Rectal smooth muscle tissue (tissue), 1 donor: ENCODE results near the gene PCDHGA11.
"Not testable (repeated sequence)": the region's sequence is repeated elsewhere in the genome, so short reads cannot be mapped to it uniquely, and the experiment has no call there.

Experiments used
- H3K27ac ChIP-seq: one replicate; pipeline ENCODE4 v1.7.0; 2013; ENCODE audit warnings: low read depth, low read length, inconsistent platforms
- H3K27me3 ChIP-seq: one replicate; pipeline ENCODE4 v1.7.0; 2013; ENCODE audit warnings: low read length; ENCODE audit not compliant: control insufficient read depth, insufficient read depth
- H3K36me3 ChIP-seq: one replicate; pipeline ENCODE4 v1.7.0; 2013; ENCODE audit warnings: low read length; ENCODE audit not compliant: control insufficient read depth, insufficient read depth
- H3K4me1 ChIP-seq: one replicate; pipeline ENCODE4 v1.7.0; 2013; ENCODE audit warnings: low read length; ENCODE audit not compliant: control insufficient read depth, insufficient read depth
- H3K4me3 ChIP-seq: one replicate; pipeline ENCODE4 v1.7.0; 2013; ENCODE audit warnings: low read length
- H3K9ac ChIP-seq: one replicate; pipeline ENCODE4 v1.7.0; 2013; ENCODE audit warnings: low read length

PCDHGA11 gene

DNA sequence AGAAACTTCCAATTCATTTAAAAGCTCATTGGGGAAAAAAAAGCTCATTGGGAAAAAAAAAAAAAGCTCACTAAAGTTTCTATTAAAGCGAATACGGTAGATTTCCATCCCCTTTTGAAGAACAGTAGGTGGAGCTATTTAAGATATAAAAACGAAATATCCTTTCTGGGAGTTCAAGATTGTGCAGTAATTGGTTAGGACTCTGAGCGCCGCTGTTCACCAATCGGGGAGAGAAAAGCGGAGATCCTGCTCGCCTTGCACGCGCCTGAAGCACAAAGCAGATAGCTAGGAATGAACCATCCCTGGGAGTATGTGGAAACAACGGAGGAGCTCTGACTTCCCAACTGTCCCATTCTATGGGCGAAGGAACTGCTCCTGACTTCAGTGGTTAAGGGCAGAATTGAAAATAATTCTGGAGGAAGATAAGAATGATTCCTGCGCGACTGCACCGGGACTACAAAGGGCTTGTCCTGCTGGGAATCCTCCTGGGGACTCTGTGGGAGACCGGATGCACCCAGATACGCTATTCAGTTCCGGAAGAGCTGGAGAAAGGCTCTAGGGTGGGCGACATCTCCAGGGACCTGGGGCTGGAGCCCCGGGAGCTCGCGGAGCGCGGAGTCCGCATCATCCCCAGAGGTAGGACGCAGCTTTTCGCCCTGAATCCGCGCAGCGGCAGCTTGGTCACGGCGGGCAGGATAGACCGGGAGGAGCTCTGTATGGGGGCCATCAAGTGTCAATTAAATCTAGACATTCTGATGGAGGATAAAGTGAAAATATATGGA, 9.7 kb downstream of the PCDHGA11 start, which contains the start of gene PCDHGA12:
Gene PCDHGA12 (plus strand): TSS at position 176 of the 782 bp plus-strand sequence. CDS start 253 bp downstream, at position 429.
- H3K27me3 ChIP-seq, result no peaks in the 10 kb centered on the region
- H3K27ac ChIP-seq, result no peak within 1 kb of the TSS

GRCh38 chr5:141431286-141431685, 10.4 kb downstream of the PCDHGA11 start:
- Histone ChIP-seq H3K27me3 (no peaks in the 10 kb centered on the region), H3K27ac (no peak overlapping the region), H3K36me3 (no peaks in the 10 kb centered on the region), H3K4me3 (peak overlapping the region; percentile 44), H3K4me1 (no peaks in the 10 kb centered on the region), H3K9ac (no peak overlapping the region)

More for the DNA sequence above, 9.7 kb downstream of the PCDHGA11 start, which contains the start of gene PCDHGA12:
- H3K36me3 ChIP-seq, result no peaks in the 10 kb centered on the region
- H3K4me1 ChIP-seq, result no peaks in the 10 kb centered on the region
- peak within 1 kb of the TSS; percentile 44 for H3K4me3 ChIP-seq
- H3K9ac ChIP-seq, result no peak within 1 kb of the TSS

DNA sequence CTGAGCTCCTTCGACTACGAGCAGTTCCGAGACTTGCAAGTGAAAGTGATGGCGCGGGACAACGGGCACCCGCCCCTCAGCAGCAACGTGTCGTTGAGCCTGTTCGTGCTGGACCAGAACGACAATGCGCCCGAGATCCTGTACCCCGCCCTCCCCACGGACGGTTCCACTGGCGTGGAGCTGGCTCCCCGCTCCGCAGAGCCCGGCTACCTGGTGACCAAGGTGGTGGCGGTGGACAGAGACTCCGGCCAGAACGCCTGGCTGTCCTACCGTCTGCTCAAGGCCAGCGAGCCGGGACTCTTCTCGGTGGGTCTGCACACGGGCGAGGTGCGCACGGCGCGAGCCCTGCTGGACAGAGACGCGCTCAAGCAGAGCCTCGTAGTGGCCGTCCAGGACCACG, 11.5 kb downstream of the PCDHGA11 start:
- H3K36me3 ChIP-seq, H3K27me3 ChIP-seq, H3K27ac ChIP-seq, H3K9ac ChIP-seq, H3K4me1 ChIP-seq: not testable (repeated sequence)
- H3K4me3 ChIP-seq, result peak overlapping the region; percentile 44

- not testable (repeated sequence) for H3K36me3 ChIP-seq, H3K27ac ChIP-seq, H3K9ac ChIP-seq, H3K27me3 ChIP-seq, H3K4me3 ChIP-seq, H3K4me1 ChIP-seq
Measured at GRCh38 chr5:141432726-141433125, 11.9 kb downstream of the PCDHGA11 start.

DNA sequence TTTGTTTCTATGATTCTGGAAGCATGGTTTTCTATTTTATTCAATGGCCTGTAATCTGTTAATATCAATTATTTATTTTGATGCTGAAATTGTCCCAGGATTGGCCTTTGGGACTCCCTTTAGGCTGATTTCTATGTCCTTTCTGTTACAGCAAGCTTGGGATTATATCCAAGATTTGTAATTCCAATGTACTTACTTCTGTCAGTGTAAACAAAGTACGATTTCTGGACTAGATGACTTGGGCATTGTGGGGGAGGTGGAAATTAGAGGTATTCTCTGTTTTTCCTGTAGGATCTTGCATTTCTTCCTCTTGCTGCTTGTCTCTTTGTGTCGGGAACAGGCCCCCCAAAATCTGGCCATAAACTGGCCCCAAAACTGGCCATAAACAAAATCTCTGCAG, 13.2 kb downstream of the PCDHGA11 start:
- Histone ChIP-seq H3K36me3 (no peaks in the 10 kb centered on the region), H3K4me3 (no peak overlapping the region), H3K9ac (no peak overlapping the region), H3K4me1 (no peaks in the 10 kb centered on the region), H3K27ac (no peak overlapping the region), H3K27me3 (no peaks in the 10 kb centered on the region)

- Histone ChIP-seq H3K4me1 (no peaks in the 10 kb centered on the region), H3K27me3 (no peaks in the 10 kb centered on the region), H3K9ac (no peak overlapping the region), H3K36me3 (no peaks in the 10 kb centered on the region), H3K4me3 (no peak overlapping the region), H3K27ac (no peak overlapping the region)
Measured at GRCh38 chr5:141437221-141437620, 16.4 kb downstream of the PCDHGA11 start.

DNA sequence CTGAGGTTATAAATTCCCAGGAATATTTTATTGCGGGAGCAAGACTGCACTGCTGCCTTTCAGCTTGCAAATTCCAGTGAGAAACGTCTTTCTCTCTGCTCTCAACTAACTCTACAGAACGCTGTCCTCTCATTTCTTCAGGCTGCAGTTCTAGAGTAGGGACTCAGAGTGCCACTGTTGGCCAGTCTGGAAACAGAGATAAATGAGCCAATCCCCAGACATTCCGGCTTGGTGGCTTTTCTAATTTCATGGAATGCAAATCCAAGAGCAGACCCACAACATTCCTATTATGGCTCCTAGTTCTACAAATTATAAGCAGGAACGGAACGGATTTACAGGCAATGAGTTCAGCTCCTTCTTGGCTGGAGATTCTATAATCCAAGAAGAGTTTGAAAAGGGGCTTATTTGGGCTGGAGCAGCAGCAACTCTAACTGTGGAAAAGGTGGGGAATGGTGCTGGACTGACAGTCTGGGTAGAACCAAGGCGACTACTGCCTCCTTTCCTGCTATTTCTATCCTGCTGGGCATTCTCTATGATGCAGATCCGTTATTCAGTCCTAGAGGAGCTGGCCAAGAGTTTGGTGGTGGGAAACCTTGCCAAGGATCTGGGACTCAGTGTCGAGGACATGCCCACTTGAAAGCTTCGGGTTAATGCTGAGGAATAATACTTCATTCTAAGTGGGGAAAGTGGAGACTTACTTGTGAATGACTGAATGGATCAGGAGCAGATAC, 18.7 kb downstream of the PCDHGA11 start:
- Histone ChIP-seq H3K27ac (no peak overlapping the region), H3K36me3 (no peaks in the 10 kb centered on the region), H3K4me3 (no peak overlapping the region)

DNA sequence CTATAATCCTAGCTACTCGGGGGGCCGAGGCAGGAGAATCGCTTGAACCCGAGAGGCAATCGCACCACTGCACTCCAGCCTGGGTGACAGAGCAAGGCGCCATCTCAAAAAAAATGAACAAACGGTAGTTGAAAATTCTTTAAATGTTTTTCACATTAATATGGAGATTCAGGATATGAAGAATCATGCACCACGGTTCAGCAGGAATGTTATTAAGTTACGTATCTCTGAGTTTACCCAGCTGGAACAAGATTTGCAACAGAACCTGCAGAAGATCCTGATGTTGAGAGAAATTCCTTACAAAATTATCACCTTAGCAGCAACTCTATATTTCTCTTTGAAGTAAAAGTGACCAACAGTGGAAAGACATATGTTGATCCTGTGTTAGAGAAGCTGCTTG, 19.5 kb downstream of the PCDHGA11 start:
- Histone ChIP-seq H3K4me3 (no peak overlapping the region), H3K27ac (no peak overlapping the region), H3K27me3 (no peaks in the 10 kb centered on the region)

More for the DNA sequence above, 18.7 kb downstream of the PCDHGA11 start:
- no peaks in the 10 kb centered on the region for H3K4me1 ChIP-seq
- no peak overlapping the region for H3K9ac ChIP-seq
- H3K27me3 ChIP-seq, result no peaks in the 10 kb centered on the region

DNA sequence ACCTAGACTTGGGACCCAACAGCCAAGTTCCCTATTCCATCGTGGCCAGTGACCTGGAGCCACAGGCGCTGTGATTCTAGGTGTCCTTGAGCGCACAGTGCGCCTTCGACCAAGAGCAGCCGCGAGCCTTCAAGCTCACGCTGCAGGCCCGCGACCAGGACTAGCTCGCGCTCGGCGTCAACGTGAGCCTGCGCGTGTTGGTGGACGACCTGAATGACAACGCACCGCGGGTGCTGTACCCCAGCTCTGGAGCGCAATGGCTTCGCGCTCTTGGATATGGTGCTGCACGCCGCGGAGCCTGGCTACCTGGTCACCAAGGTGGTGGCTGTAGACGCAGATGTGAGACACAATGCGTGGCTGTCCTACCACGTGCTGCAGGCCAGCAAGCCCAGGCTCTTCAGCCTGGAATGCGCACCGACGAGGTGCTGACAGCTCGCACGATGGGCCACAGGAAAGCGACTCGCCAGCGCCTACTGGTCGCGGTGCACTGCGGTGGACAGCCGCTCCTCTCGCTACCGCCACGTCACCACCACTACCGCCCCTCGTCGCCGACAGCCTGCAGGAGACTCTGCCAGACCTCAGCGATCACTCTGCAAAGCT, 20.8 kb downstream of the PCDHGA11 start:
- H3K36me3 ChIP-seq, result no peaks in the 10 kb centered on the region
- H3K27me3 ChIP-seq, result no peaks in the 10 kb centered on the region
- H3K27ac ChIP-seq, result no peak overlapping the region
- no peak overlapping the region for H3K4me3 ChIP-seq
- no peaks in the 10 kb centered on the region for H3K4me1 ChIP-seq
- no peak overlapping the region for H3K9ac ChIP-seq

More for the DNA sequence above, 19.5 kb downstream of the PCDHGA11 start:
- no peaks in the 10 kb centered on the region for H3K4me1 ChIP-seq
- H3K36me3 ChIP-seq, result no peaks in the 10 kb centered on the region
- no peak overlapping the region for H3K9ac ChIP-seq

DNA sequence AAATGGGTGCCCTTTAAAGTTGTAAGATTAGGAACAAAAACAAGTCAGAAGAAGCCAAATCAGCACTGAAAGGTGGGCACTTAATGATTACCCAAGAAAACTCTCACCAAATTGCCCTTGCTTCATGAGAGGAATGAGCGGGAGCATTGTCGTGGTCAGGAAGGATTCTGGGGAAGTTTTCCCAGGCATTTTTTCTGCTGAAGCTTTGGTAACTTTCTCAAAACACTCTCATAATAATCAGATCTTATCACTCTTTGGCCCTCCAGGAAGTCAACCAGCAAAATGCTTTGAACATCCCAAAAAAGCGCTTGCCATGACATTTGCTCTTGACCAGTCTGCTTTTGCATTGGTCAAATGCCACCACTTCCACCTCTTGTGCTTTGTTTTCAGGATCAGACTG, 44.5 kb downstream of the PCDHGA11 start:
- H3K4me1 ChIP-seq, result no peaks in the 10 kb centered on the region
- no peak overlapping the region for H3K27ac ChIP-seq
- H3K9ac ChIP-seq, result no peak overlapping the region
- H3K27me3 ChIP-seq, result no peaks in the 10 kb centered on the region
- H3K4me3 ChIP-seq, result no peak overlapping the region
- H3K36me3 ChIP-seq, result no peaks in the 10 kb centered on the region
